Measurements from ENCODE around the gene TFF2.

Gene TFF2

GRCh38 chr21:42350927-42351426 is at the start of gene TFF2:
Gene TFF2 (minus strand): TSS chr21:42350994. CDS start chr21:42350957, 37 bp downstream.
- DNase-seq (ENCODE audit: low read depth) = no peak
- TF ChIP-seq CTCF (conservative IDR thresholded peaks at IDR 0.05; ENCODE audit: low read length) = no peak
- H3K4me3 ChIP-seq (ENCODE audit: low read length) = no peak within 1 kb of the TSS

- peak; percentile 3 for DNase-seq (ENCODE audit: low read depth)
Measured at GRCh38 chr21:42400525-42400924, 49.7 kb upstream of the TFF2 start.

GRCh38 chr21:42398436-42399028 is 47.7 kb upstream of the TFF2 start:
- DNase-seq (ENCODE audit: low read depth) = no peak
- no peak overlapping the region for H3K4me3 ChIP-seq (ENCODE audit: low read length)
- TF ChIP-seq CTCF (conservative IDR thresholded peaks at IDR 0.05; ENCODE audit: low read length) = no peak

More at GRCh38 chr21:42400525-42400924, 49.7 kb upstream of the TFF2 start:
- TF ChIP-seq CTCF (conservative IDR thresholded peaks at IDR 0.05; ENCODE audit: low read length) = no peak
- H3K4me3 ChIP-seq (ENCODE audit: low read length) = no peak overlapping the region

GRCh38 chr21:42397746-42398394 is 47.1 kb upstream of the TFF2 start:
- DNase-seq (ENCODE audit: low read depth) = no peak
- TF ChIP-seq CTCF (conservative IDR thresholded peaks at IDR 0.05; ENCODE audit: low read length) = no peak
- no peak overlapping the region for H3K4me3 ChIP-seq (ENCODE audit: low read length)

GRCh38 chr21:42396799-42397745 is 46.3 kb upstream of the TFF2 start:
- no peak for TF ChIP-seq CTCF (conservative IDR thresholded peaks at IDR 0.05; ENCODE audit: low read length)
- H3K4me3 ChIP-seq (ENCODE audit: low read length) = no peak overlapping the region
- no peak for DNase-seq (ENCODE audit: low read depth)

- no peak for TF ChIP-seq CTCF (conservative IDR thresholded peaks at IDR 0.05; ENCODE audit: low read length)
- DNase-seq (ENCODE audit: low read depth) = no peak
- H3K4me3 ChIP-seq (ENCODE audit: low read length) = no peak within 1 kb of the TSS
Measured at GRCh38 chr21:42395905-42396651, 45.3 kb upstream of the TFF2 start, which contains the start of gene TMPRSS3. Gene TMPRSS3 (minus strand): TSS chr21:42396052. CDS start chr21:42395417, 635 bp downstream.

All from AG10803 (cell line).